Stimulated activated CD8-positive, alpha-beta memory T cell treated with anti-CD3 and anti-CD28 coated beads, Interleukin-7, amount 100 ng/mL, for 48 hours (primary cell): Measurements from ENCODE around the gene HSPB6.
A peak's percentile ranks its signal among the peaks of the same experiment; 100 is the strongest.

Experiments used
- DNase-seq, 2 donors: peaks; one replicate each; pipeline ENCODE4 v3.0.0-alpha.2; 2020; ENCODE audit warnings: low read depth in 1 of 2; ENCODE audit errors: extremely low read depth in 1 of 2

Gene HSPB6

GRCh38 chr19:35746531-35746930, 10.3 kb downstream of the HSPB6 start:
- DNase-seq, result no peak

- no peak for DNase-seq
These were observed 10.8 kb downstream of the HSPB6 start for GRCh38 chr19:35746087-35746462.

GRCh38 chr19:35745328-35746086, 11.3 kb downstream of the HSPB6 start, which contains the start of the genes PSENEN and U2AF1L4:
Gene PSENEN (plus strand): TSS chr19:35745651. CDS start chr19:35745931, 280 bp downstream.
Gene U2AF1L4 (minus strand): TSS chr19:35745418. CDS start chr19:35745391, 27 bp downstream.
- peak; percentile 91 to 95 for DNase-seq

DNA sequence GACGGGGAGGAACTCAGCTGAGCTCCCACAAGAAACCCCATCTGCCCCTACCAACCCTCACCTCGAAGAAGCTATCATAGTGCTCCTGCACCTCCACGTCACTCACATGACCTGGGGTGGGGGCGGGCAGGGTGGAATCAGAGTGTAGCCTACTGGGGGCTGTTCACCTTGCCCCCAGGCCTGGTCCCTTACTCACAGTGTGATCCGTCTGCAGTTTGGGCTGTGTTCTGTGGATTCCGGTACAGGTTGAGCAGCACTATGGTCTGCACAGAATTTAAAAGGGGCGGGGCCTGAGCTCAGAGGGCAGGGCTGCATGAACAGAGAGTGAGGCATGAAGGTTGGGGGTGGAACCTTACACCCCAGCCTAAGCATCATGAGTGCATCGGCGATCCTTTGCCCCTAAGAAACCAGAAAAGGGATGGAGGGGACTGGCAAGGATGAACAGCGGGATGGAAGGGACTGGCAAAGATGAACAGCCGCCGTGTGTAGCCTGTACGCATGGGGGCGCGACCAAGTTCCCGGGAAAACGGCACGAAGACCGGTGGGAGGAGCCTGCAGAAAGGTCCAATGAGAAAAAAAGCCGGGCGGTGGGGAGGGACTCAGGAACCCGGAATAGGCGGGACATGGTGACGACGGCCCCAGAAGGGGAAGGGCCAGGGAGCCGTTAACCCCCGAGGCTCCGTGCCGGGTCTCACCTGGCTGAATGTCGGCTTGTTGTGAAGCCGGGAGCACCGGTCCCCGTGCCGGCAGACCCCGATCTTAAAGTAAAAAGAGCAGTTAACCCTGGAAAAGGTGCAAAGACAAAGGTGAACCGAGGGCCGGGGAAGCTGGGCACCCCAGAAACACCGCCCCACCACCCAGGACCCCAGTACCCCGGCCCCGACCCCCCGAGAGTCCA, 12.2 kb downstream of the HSPB6 start:
- DNase-seq, result peak; percentile 80 to 92

DNA sequence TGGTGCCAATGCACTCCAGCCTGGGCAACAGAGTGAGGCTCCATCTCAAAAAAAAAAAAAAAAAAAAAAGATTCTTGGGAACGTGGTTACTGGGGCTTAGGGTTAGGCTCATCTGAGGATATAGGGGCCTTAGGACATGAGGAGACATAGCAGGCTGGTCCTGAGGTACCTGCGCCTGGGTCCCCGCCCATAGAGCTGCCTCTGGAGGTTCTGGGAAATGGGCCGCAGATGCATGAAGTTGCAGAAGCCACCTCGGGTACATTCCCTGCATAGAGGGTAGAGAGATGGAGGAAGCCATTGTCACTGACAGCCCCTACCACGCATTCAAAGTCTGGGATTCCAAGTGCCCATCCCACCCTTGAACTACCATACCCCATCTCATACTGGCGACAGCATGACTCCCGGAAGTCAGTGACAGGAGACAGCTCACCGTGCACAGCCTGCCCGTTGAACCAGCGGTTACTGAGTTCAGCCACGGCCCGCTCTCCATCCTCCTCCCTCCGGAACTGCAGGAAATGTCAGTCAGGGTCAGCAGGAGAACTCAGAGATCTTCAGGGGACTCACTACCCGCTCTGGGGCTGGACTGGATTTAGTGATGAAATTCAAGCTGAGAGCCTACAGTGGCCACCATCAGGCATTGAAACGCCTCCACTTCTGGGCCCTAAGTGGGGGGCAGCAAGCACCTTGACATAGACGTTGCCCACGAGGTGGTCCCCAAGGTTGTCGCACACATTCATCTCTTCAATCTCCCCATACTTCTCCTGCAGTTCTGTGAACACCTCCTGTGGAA, 13.0 kb downstream of the HSPB6 start:
- DNase-seq, result no peak

DNA sequence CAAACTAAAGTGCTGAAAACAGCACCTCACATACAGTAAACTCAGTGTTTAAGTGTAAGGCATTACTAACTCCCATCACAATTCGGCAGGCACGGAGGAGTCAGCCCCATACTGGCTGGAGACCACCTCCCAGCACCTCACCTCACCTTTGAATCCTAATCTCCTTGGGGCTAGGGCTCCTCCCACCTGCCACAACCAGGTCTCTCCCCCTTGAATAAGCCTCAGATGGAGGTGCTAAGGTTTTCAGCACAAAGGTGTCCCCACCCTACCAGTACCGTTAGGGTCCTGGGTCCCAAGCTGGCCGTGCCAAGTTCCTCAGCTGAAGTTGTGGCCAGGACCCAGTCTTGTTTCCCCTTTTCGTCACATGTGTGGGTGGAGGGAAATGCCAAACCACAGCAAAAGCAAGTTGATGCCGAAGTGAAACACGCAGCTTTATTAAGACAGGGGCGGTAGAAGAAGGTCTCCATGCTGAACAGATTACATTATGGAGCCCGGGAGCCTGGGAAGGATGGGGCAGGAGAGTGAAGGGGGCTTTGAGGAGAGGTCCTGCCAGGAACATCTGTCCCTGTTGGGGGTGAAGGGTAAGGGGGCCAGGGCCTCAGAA, 14.6 kb downstream of the HSPB6 start, which contains the start of gene IGFLR1:
IGFLR1 (minus strand) TSS at position 332 of the 604 bp plus-strand sequence. CDS start 1,272 bp downstream, outside the sequence.
- DNase-seq, result peak; percentile 57 to 77

- DNase-seq, result no peak
These were observed 15.7 kb downstream of the HSPB6 start for GRCh38 chr19:35741203-35741515.

GRCh38 chr19:35740423-35741202, 16.2 kb downstream of the HSPB6 start:
- DNase-seq, result peak; percentile 95 to 98

- DNase-seq, result peak in 1 of 2 donors; percentile 41
These were observed 16.8 kb downstream of the HSPB6 start for GRCh38 chr19:35740108-35740422.

DNA sequence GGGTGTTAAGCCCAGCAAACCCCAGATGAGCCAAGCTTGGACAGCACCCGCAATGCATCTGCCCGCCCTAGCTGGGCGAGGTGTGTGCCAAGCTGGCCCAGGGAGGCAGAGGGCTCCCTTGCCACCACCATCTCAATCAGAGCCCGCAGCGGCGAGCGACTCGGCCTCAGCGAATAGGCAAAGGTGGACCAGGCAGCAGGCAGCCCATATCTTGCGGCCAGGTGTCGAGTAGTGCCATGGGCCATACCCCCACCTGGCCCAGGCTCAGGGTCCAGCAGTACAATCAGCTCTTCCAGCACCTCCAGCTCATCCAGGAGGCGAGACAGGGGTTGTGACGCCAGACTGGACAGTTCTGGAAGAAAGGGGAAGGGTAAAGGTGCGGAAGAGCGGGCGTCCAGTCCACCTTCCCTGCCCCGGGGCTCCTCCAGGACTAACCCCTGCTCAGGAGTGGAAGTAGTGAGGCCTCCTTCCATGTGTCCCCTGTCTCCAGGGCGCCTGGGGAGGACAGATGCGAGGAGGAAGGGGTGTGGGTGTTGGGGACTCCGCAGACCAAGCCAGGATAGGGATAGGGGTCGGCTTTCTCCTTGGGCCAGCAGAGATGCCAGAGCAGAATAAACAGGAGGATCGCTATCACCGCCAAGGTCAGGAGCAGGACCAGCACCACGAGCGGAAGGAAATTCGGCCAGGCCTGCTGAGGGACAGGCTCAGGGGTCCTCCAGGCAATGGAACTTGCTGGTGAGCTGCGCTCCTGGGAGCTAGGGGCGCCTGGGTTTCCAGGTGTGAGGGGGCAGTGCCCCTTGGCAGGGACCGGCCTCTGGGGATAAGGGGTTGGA, 17.3 kb downstream of the HSPB6 start:
- DNase-seq, result no peak

- DNase-seq, result no peak
These were observed 18.0 kb downstream of the HSPB6 start for GRCh38 chr19:35738887-35739229.

GRCh38 chr19:35738021-35738886, 18.6 kb downstream of the HSPB6 start:
- DNase-seq, result no peak

DNA sequence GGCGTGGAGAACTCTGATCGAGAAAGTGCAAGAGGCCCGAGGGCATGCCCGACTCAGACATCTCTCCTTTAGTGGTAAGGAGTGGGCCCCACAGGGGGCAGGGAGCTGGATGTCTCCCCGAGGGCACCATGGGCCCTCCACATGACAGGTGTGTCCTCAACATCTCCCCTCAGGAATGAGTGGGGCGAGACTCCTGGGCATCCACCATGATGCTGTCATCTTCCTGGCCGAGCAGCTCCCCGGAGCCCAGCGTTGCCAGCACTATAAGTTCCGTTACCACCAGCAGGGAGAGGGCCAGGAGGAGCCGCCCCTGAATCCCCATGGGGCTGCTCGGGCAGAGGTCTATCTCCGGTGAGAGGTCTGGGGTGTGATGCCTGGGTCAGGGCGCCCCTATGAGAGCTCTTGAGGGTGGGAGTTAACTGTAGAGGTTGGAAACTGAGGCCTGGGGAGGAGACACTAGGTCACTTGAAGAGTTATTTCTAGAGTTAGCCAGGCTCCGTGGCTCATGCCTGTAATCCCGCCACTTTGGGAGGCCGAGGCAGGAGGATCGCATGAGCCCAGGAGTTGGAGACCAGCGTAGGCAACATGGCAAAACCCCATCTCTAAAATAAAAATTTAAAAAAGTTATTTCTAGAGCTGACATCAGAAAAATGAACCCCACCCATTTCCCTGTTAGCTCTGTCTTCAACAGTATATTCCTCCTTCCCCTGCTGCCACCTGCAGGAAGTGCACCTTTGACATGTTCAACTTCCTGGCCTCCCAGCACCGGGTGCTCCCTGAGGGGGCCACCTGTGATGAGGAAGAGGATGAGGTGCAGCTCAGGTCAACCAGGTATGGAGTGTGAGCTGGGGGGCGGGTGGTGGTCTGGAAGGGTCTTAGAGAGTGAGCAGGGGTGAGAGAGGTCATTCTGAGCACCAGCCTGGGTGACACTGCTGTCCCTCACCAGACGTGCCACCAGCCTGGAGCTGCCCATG, 19.6 kb downstream of the HSPB6 start:
- DNase-seq, result no peak

GRCh38 chr19:35734889-35735288, 21.9 kb downstream of the HSPB6 start:
- no peak for DNase-seq

GRCh38 chr19:35734273-35734672, 22.6 kb downstream of the HSPB6 start:
- no peak for DNase-seq

- DNase-seq, result no peak
These were observed 23.4 kb downstream of the HSPB6 start for GRCh38 chr19:35733180-35734125.
